Panc1 (cell line): Measurements from ENCODE around the gene TMEM106C.

Source experiments
- POLR2AphosphoS5 ChIP-seq: IDR thresholded peaks from 2 replicates; pipeline ENCODE4 v1.6.1; 2012; ENCODE audit warnings: mild to moderate bottlenecking, low read depth, low read length, moderate library complexity
- REST ChIP-seq, 2 experiments: IDR thresholded peaks; 2 replicates each; pipeline ENCODE4 v1.6.1; 2011 to 2012; ENCODE audit warnings: low read depth in 2 of 2, control low read depth in 1 of 2, low read length in 1 of 2, mild to moderate bottlenecking in 1 of 2, moderate library complexity in 1 of 2; ENCODE audit not compliant: insufficient read depth in 1 of 2
- SIN3A ChIP-seq: IDR thresholded peaks from 2 replicates; pipeline ENCODE4 v1.6.1; 2012; ENCODE audit warnings: low read depth, mild to moderate bottlenecking, low read length, moderate library complexity, borderline replicate concordance; ENCODE audit not compliant: insufficient read depth
- TCF7L2 ChIP-seq: IDR thresholded peaks from 2 replicates; pipeline ENCODE4 v1.6.1; 2011; ENCODE audit warnings: mild to moderate bottlenecking, low read depth, low read length, inconsistent platforms
- TF ChIP-seq, protein P1 (sequence below): fragments of 450-650 bp; IDR thresholded peaks from 2 replicates; pipeline ENCODE4 v1.5.1; 2017; ENCODE audit warnings: mild to moderate bottlenecking

- TF ChIP-seq, protein P1, sequence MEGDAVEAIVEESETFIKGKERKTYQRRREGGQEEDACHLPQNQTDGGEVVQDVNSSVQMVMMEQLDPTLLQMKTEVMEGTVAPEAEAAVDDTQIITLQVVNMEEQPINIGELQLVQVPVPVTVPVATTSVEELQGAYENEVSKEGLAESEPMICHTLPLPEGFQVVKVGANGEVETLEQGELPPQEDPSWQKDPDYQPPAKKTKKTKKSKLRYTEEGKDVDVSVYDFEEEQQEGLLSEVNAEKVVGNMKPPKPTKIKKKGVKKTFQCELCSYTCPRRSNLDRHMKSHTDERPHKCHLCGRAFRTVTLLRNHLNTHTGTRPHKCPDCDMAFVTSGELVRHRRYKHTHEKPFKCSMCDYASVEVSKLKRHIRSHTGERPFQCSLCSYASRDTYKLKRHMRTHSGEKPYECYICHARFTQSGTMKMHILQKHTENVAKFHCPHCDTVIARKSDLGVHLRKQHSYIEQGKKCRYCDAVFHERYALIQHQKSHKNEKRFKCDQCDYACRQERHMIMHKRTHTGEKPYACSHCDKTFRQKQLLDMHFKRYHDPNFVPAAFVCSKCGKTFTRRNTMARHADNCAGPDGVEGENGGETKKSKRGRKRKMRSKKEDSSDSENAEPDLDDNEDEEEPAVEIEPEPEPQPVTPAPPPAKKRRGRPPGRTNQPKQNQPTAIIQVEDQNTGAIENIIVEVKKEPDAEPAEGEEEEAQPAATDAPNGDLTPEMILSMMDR, result no peak
- no peak for TF ChIP-seq REST (IDR thresholded peaks at IDR 0.05; ENCODE audit: insufficient read depth in 1 of 2, low read depth in 2 of 2, low read length in 1 of 2)
- no peak for TF ChIP-seq POLR2AphosphoS5
- no peak for TF ChIP-seq SIN3A
- no peak for TF ChIP-seq TCF7L2
These were observed 22.3 kb downstream of the TMEM106C start for GRCh38 chr12:47985596-47986290.
